A673 (cell line): ENCODE data around the gene CSTPP1. TPM values are rescaled to one million over a fixed set of nuclear protein-coding genes. Genes with fewer than 3 reads are reported as not detected.

ENCODE experiments used
- BruUV-seq: library from RNA; stranded (reverse); fragments of 400-500 nt; replicated peaks from 2 replicates; lab custom pipeline; 2021; lab: Mats Ljungman, UMichigan
- CTCF ChIA-PET: fragments of 300-600 bp; sonication (Branson Sonifier 250); formaldehyde crosslinking; loops from one replicate; lab custom pipeline; 2022; ENCODE audit warnings: antibody characterized with exemption; lab: Charles Lee
- POLR2A ChIA-PET: fragments of 300-600 bp; sonication (Branson Sonifier 250); formaldehyde crosslinking; loops from one replicate; lab custom pipeline; 2022; ENCODE audit warnings: antibody characterized with exemption; ENCODE audit not compliant: low non-redundant PET; lab: Charles Lee
- DNase-seq: peaks from one replicate; pipeline ENCODE4 v3.0.0-alpha.2; 2015; ENCODE audit warnings: low spot score
- H3K27ac ChIP-seq: fragments of 200-600 bp; sonication (generic); 2 replicates; pipeline ENCODE4 v1.5.1; 2016; ENCODE audit warnings: mixed run types, low read depth, mild to moderate bottlenecking, mixed read lengths, antibody characterized with exemption, low read length; ENCODE audit not compliant: poor library complexity, severe bottlenecking
- H3K27me3 ChIP-seq: fragments of 200-600 bp; sonication (generic); replicated peaks from 2 replicates; pipeline ENCODE4 v1.6.1; 2017; ENCODE audit warnings: mixed run types, low read depth, mild to moderate bottlenecking, mixed read lengths, antibody characterized with exemption, low read length; ENCODE audit not compliant: insufficient read depth, poor library complexity
- H3K36me3 ChIP-seq: fragments of 200-600 bp; sonication (generic); 2 replicates; pipeline ENCODE4 v1.6.1; 2016; ENCODE audit warnings: mixed run types, mild to moderate bottlenecking, mixed read lengths, antibody characterized with exemption, low read length; ENCODE audit not compliant: insufficient read depth, poor library complexity, severe bottlenecking
- H3K4me1 ChIP-seq: fragments of 200-600 bp; sonication (generic); 2 replicates; pipeline ENCODE4 v1.6.1; 2017; ENCODE audit warnings: mixed run types, mild to moderate bottlenecking, mixed read lengths, antibody characterized with exemption, low read length; ENCODE audit not compliant: insufficient read depth, poor library complexity, severe bottlenecking
- H3K4me3 ChIP-seq: fragments of 200-600 bp; sonication (generic); 2 replicates; pipeline ENCODE4 v1.5.1; 2016; ENCODE audit warnings: low read depth, mixed run types, mild to moderate bottlenecking, mixed read lengths, low read length; ENCODE audit not compliant: poor library complexity, severe bottlenecking
- H3K9me3 ChIP-seq: fragments of 200-600 bp; sonication (generic); 2 replicates; pipeline ENCODE4 v1.6.1; 2016; ENCODE audit warnings: mixed run types, low read depth, mild to moderate bottlenecking, mixed read lengths, antibody characterized with exemption, low read length; ENCODE audit not compliant: poor library complexity, severe bottlenecking
- CTCF ChIP-seq: fragments of 300-800, 200-600 bp; sonication (generic); conservative IDR thresholded peaks from 2 replicates; pipeline ENCODE4 v1.5.1; 2017; ENCODE audit warnings: low read depth, mild to moderate bottlenecking, antibody characterized with exemption, low read length, moderate library complexity, mixed read lengths
- EZH2 ChIP-seq: fragments of 200-600 bp; sonication (generic); IDR thresholded peaks from 2 replicates; pipeline ENCODE4 v1.6.1; 2017; ENCODE audit warnings: borderline replicate concordance, low read depth, mild to moderate bottlenecking, mixed read lengths, antibody characterized with exemption, low read length; ENCODE audit not compliant: poor library complexity, severe bottlenecking
- intact Hi-C: fragments of 100-400 bp; cut with micrococcal nuclease; formaldehyde crosslinking; loops from one replicate; pipeline ENCODE4 v1.10.0; 2022; ENCODE audit not compliant: unreplicated experiment
- total RNA-seq: library from RNA; stranded (reverse); gene quantifications from 2 replicates; pipeline ENCODE4 v1.2.3, GENCODE V29; 2021

CSTPP1 gene
- total RNA-seq, 1 experiment from 2014 or later = 79.3 TPM

- Histone ChIP-seq H3K4me3 (no peak overlapping the region), H3K9me3 (no peaks in the 10 kb centered on the region), H3K27ac (no peak overlapping the region), H3K36me3 (peaks cover 30% of the 10 kb centered on the region), H3K27me3 (no peaks in the 10 kb centered on the region), H3K4me1 (no peaks in the 10 kb centered on the region)
- ChIA-PET POLR2A (interaction anchor here (1.0 kb wide), 1 partner anchor 162 kb away, joined by 18 read pairs; no protein-coding TSS in a partner anchor), CTCF (interaction anchor here (2.0 kb wide), 1 partner anchor 260 kb away, joined by 5 read pairs; no protein-coding TSS in a partner anchor)
- intact Hi-C loops = no loop called here
- DNase-seq = no peak
- no peak for TF ChIP-seq EZH2
- TF ChIP-seq CTCF = no peak
- BruUV-seq = no TSS peak
Measured at GRCh38 chr11:46892838-46893237, 43.7 kb upstream of the CSTPP1 start.

- ChIA-PET POLR2A (no interaction called here), CTCF (interaction anchor here (1.1 to 2.0 kb wide), 2 partner anchors 259 to 267 kb away, joined by 5 read pairs; no protein-coding TSS in a partner anchor)
- no peaks in the 10 kb centered on the region for H3K9me3 ChIP-seq
- H3K27ac ChIP-seq = no peak overlapping the region
- TF ChIP-seq EZH2 = no peak
- TF ChIP-seq CTCF = no peak
- intact Hi-C loops = no loop called here
- no TSS peak for BruUV-seq
- DNase-seq = no peak
- H3K36me3 ChIP-seq = peaks cover 19% of the 10 kb centered on the region
- H3K4me3 ChIP-seq = no peak overlapping the region
- no peaks in the 10 kb centered on the region for H3K27me3 ChIP-seq
- H3K4me1 ChIP-seq = no peaks in the 10 kb centered on the region
Measured at GRCh38 chr11:46894506-46894905, 42.1 kb upstream of the CSTPP1 start.

- Histone ChIP-seq H3K27me3 (no peaks in the 10 kb centered on the region), H3K36me3 (peaks cover 19% of the 10 kb centered on the region), H3K27ac (no peak overlapping the region), H3K4me3 (no peak overlapping the region), H3K4me1 (no peaks in the 10 kb centered on the region), H3K9me3 (no peaks in the 10 kb centered on the region)
- no TSS peak for BruUV-seq
- ChIA-PET CTCF (interaction anchor here (1.1 kb wide), 1 partner anchor 266 kb away, joined by 5 read pairs; no protein-coding TSS in a partner anchor), POLR2A (no interaction called here)
- TF ChIP-seq EZH2 = no peak
- TF ChIP-seq CTCF = no peak
- no peak for DNase-seq
- intact Hi-C loops = no loop called here
Measured at GRCh38 chr11:46894961-46895360, 41.6 kb upstream of the CSTPP1 start.
